ENCODE data around the gene SLC25A47. TPM values are rescaled to one million over a fixed set of nuclear protein-coding genes. Genes with fewer than 3 reads are reported as not detected.

The SLC25A47 gene
- total and polyA plus RNA-seq, 4 donors: 23.7 to 469 (median 291) TPM

DNA sequence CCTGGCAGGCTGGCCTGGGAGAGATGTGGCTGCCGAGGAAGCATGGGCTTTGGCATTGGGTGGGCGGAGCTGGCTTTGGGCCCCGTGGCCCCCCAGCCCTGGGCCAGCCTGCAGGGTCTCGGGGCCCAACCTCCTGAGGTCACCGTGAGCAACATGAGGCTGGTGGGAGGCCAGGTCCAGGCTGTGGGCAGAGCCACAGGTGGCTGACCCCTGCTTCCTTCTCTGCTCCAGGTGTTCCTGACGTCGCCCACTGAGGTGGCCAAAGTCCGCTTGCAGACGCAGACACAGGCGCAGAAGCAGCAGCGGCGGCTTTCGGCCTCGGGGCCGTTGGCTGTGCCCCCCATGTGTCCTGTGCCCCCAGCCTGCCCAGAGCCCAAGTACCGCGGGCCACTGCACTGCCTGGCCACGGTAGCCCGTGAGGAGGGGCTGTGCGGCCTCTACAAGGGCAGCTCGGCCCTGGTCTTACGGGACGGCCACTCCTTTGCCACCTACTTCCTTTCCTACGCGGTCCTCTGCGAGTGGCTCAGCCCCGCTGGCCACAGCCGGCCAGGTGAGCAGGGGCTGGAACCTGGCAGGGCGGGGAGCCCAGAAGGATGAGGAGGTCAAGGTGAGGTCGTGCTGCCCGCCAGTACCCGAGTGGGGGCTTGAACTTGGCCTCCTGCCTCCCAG is 5.5 kb downstream of the SLC25A47 start:
- WGBS: 55% methylated on average over 32 of the region's 32 CpGs
- Histone ChIP-seq H3K4me1 (ENCODE audit: control insufficient read depth in 4 of 4, insufficient read depth in 4 of 4, low read length in 3 of 4) (peaks cover 4 to 35% (median 24%) of the 10 kb centered on the region in 4 donors), H3K27ac (ENCODE audit: low read depth in 1 of 2, low read length in 2 of 2) (peak overlapping the region; percentile 52 to 59), H3K9ac (ENCODE audit: low read depth in 1 of 2, low read length in 2 of 2) (no peak overlapping the region), H3K36me3 (ENCODE audit: control insufficient read depth in 4 of 4, insufficient read depth in 3 of 4, low read depth in 1 of 4, low read length in 3 of 4) (peaks cover 10 to 21% (median 12%) of the 10 kb centered on the region in 4 donors), H3K27me3 (ENCODE audit: control insufficient read depth in 4 of 4, insufficient read depth in 4 of 4, low read length in 3 of 4) (no peaks in the 10 kb centered on the region), H3K4me3 (ENCODE audit: low read depth in 1 of 3, low read length in 3 of 3) (no peak overlapping the region), H3K9me3 (ENCODE audit: control insufficient read depth in 4 of 4, low read length in 3 of 4) (no peaks in the 10 kb centered on the region)
- no peak for TF ChIP-seq FOXA1 (IDR thresholded peaks at IDR 0.05)
- peak; percentile 35 to 46 for TF ChIP-seq HNF4A (conservative IDR thresholded peaks at IDR 0.05)
- peak; percentile 58 for DNase-seq (ENCODE audit: low spot score)

GRCh38 chr14:100329233-100330006 is 6.3 kb downstream of the SLC25A47 start:
- Histone ChIP-seq H3K36me3 (ENCODE audit: control insufficient read depth in 4 of 4, insufficient read depth in 3 of 4, low read depth in 1 of 4, low read length in 3 of 4) (peaks cover 10 to 21% (median 12%) of the 10 kb centered on the region in 4 donors), H3K4me1 (ENCODE audit: control insufficient read depth in 4 of 4, insufficient read depth in 4 of 4, low read length in 3 of 4) (peaks cover 4 to 35% (median 26%) of the 10 kb centered on the region in 4 donors), H3K9ac (ENCODE audit: low read depth in 1 of 2, low read length in 2 of 2) (no peak overlapping the region), H3K27ac (ENCODE audit: low read depth in 1 of 2, low read length in 2 of 2) (peak overlapping the region in 1 of 2 donors; percentile 59), H3K27me3 (ENCODE audit: control insufficient read depth in 4 of 4, insufficient read depth in 4 of 4, low read length in 3 of 4) (no peaks in the 10 kb centered on the region), H3K4me3 (ENCODE audit: low read depth in 1 of 3, low read length in 3 of 3) (no peak overlapping the region), H3K9me3 (ENCODE audit: control insufficient read depth in 4 of 4, low read length in 3 of 4) (no peaks in the 10 kb centered on the region)
- peak; percentile 31 for DNase-seq (ENCODE audit: low spot score)
- TF ChIP-seq FOXA1 (IDR thresholded peaks at IDR 0.05) (no peak), ATF3 (IDR thresholded peaks at IDR 0.05) (no peak), RXRA (IDR thresholded peaks at IDR 0.05) (no peak), ZBTB33 (IDR thresholded peaks at IDR 0.05) (no peak), JUND (IDR thresholded peaks at IDR 0.05) (no peak), YY1 (IDR thresholded peaks at IDR 0.05) (no peak), RAD21 (IDR thresholded peaks at IDR 0.05) (no peak), FOXA2 (IDR thresholded peaks at IDR 0.05) (no peak), REST (IDR thresholded peaks at IDR 0.05) (no peak)
- 93% methylated on average over 36 of the region's 36 CpGs for WGBS

DNA sequence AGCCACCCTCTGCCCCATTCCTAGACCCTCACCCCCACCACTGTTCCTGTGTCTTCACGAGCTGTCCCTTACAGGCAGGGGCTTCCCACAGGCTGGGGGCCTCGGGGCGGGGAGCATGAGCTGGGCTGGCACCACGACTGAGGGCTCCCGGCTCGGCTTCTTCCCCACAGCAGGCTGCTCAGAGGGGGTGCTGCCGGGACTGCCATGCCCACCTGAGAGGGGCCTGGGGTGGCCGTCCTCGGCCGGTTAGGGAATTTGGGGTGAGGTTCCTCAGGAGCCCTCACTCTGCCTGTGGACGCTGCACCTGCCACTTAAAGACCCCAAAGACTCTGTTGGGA is 6.8 kb downstream of the SLC25A47 start:
- TF ChIP-seq GABPA (IDR thresholded peaks at IDR 0.05 in 1 of 2, conservative IDR thresholded peaks at IDR 0.05 in 1 of 2): no peak
- no peak for TF ChIP-seq MAX (IDR thresholded peaks at IDR 0.05)
- no peak for TF ChIP-seq ZBTB33 (IDR thresholded peaks at IDR 0.05)
- TF ChIP-seq FOXA2 (IDR thresholded peaks at IDR 0.05): no peak
- TF ChIP-seq FOXA1 (IDR thresholded peaks at IDR 0.05): no peak
- Histone ChIP-seq H3K27ac (ENCODE audit: low read depth in 1 of 2, low read length in 2 of 2) (no peak overlapping the region), H3K9me3 (ENCODE audit: control insufficient read depth in 4 of 4, low read length in 3 of 4) (no peaks in the 10 kb centered on the region), H3K9ac (ENCODE audit: low read depth in 1 of 2, low read length in 2 of 2) (no peak overlapping the region), H3K36me3 (ENCODE audit: control insufficient read depth in 4 of 4, insufficient read depth in 3 of 4, low read depth in 1 of 4, low read length in 3 of 4) (peaks cover 10 to 21% (median 12%) of the 10 kb centered on the region in 4 donors), H3K27me3 (ENCODE audit: control insufficient read depth in 4 of 4, insufficient read depth in 4 of 4, low read length in 3 of 4) (no peaks in the 10 kb centered on the region), H3K4me3 (ENCODE audit: low read depth in 1 of 3, low read length in 3 of 3) (no peak overlapping the region), H3K4me1 (ENCODE audit: control insufficient read depth in 4 of 4, insufficient read depth in 4 of 4, low read length in 3 of 4) (peaks cover 4 to 38% (median 26%) of the 10 kb centered on the region in 4 donors)
- 85% methylated on average over 11 of the region's 11 CpGs for WGBS
- peak; percentile 26 for DNase-seq (ENCODE audit: low spot score)
